HepG2 (cell line): ENCODE results near the gene TMEM79. TPM values are rescaled to one million over a fixed set of nuclear protein-coding genes. Genes with fewer than 3 reads are reported as not detected.

ENCODE experiments used
- ATAC-seq: fragments of 200-7000 bp; cut with Tn5 transposase; 3 replicates; pipeline ENCODE4 v1.9.1; 2020; ENCODE audit warnings: mild to moderate bottlenecking, moderate library complexity
- BruUV-seq: library from RNA; stranded (reverse); fragments of 400-500 nt; replicated peaks from 2 replicates; lab custom pipeline; 2021; lab: Mats Ljungman, UMichigan
- CTCF ChIA-PET: fragments of 300-600 bp; formaldehyde crosslinking; extraction: SDS; loops from one replicate; lab custom pipeline; 2021; ENCODE audit warnings: low total read pairs, inconsistent platforms, low intra/inter-chr PET ratio; lab: Yijun Ruan, JAX
- POLR2A ChIA-PET: fragments of 350-600 bp; sonication (Branson Sonifier 250); formaldehyde crosslinking; loops from one replicate; lab custom pipeline; 2020; ENCODE audit warnings: antibody characterized with exemption, inconsistent platforms; lab: Yijun Ruan, JAX
- DNase-seq: peaks from one replicate; pipeline ENCODE4 v3.0.0-alpha.2; 2015; ENCODE audit warnings: low spot score
- FAIRE-seq: peaks from 3 replicates; lab custom pipeline; 2011; peaks lifted over from hg19 to GRCh38; lab: Jason Lieb, UNC
- H2AFZ ChIP-seq: one replicate; pipeline ENCODE4 v1.6.1; 2011; ENCODE audit warnings: low read length, inconsistent platforms
- H3K27ac ChIP-seq: fragments of 300-600 bp; 3 replicates; pipeline ENCODE4 v1.8.0; 2011; ENCODE audit warnings: mixed run types, mild to moderate bottlenecking, mixed read lengths, low read length, inconsistent platforms; ENCODE audit not compliant: insufficient read depth; ENCODE audit errors: extremely low read length
- H3K27me3 ChIP-seq, 2 experiments: fragments of 200-600 bp in 1 of 2; 2 replicates in 1 of 2; 3 replicates in 1 of 2; pipeline versions ENCODE4 v1.6.0 to v1.8.0; 2011; ENCODE audit warnings: low read length in 2 of 2, mild to moderate bottlenecking in 2 of 2, moderate library complexity in 2 of 2, inconsistent platforms in 1 of 2; ENCODE audit not compliant: insufficient read depth in 2 of 2, control insufficient read depth in 1 of 2
- H3K36me3 ChIP-seq, 2 experiments: fragments of 200-600 bp in 1 of 2; replicated peaks in 1 of 2; 2 replicates in 1 of 2; 3 replicates in 1 of 2; pipeline versions ENCODE4 v1.5.1 to v1.8.0; 2011; ENCODE audit warnings: low read length in 2 of 2, inconsistent platforms in 1 of 2; ENCODE audit not compliant: insufficient read depth in 2 of 2, control insufficient read depth in 1 of 2
- H3K4me1 ChIP-seq: 2 replicates; pipeline ENCODE4 v1.5.1; 2012; ENCODE audit warnings: low read length, inconsistent platforms; ENCODE audit not compliant: insufficient read depth
- H3K4me2 ChIP-seq: 2 replicates; pipeline ENCODE4 v1.6.0; 2011; ENCODE audit warnings: low read depth, low read length, inconsistent platforms
- H3K4me3 ChIP-seq, 3 experiments: fragments of 200-600 bp in 1 of 3; sonication (generic), shearing (Covaris generic) in 1 of 3; replicated peaks in 1 of 3; 2 replicates each; pipeline ENCODE4 v1.5.1; 2011 to 2016; ENCODE audit warnings: low read length in 3 of 3, inconsistent platforms in 2 of 3, low read depth in 2 of 3, mild to moderate bottlenecking in 2 of 3, control low read depth in 1 of 3, mixed read lengths in 1 of 3; ENCODE audit not compliant: insufficient read depth in 1 of 3
- H3K79me2 ChIP-seq: one replicate; pipeline ENCODE4 v1.6.1; 2011; ENCODE audit warnings: low read length, inconsistent platforms; ENCODE audit not compliant: insufficient read depth
- H3K9ac ChIP-seq: 2 replicates; pipeline ENCODE4 v1.6.0; 2011; ENCODE audit warnings: mild to moderate bottlenecking, low read depth, low read length, inconsistent platforms; ENCODE audit not compliant: insufficient read depth
- H3K9me3 ChIP-seq: 2 replicates; pipeline ENCODE4 v1.5.1; 2012; ENCODE audit warnings: mild to moderate bottlenecking, low read length
- H4K20me1 ChIP-seq: 2 replicates; pipeline ENCODE4 v1.6.0; 2011; ENCODE audit warnings: inconsistent platforms, mild to moderate bottlenecking, low read length, moderate library complexity; ENCODE audit not compliant: insufficient read depth
- CREB3 ChIP-seq: sonication (generic); formaldehyde crosslinking; IDR thresholded peaks from 2 replicates; pipeline ENCODE4 v1.5.0; 2020; ENCODE audit warnings: missing genetic modification reagents
- MTF1 ChIP-seq: sonication (generic); formaldehyde crosslinking; IDR thresholded peaks from 2 replicates; pipeline ENCODE4 v1.5.0; 2020; ENCODE audit warnings: missing genetic modification reagents
- U2AF1 ChIP-seq: fragments of 200-400 bp; formaldehyde crosslinking; optimal IDR thresholded peaks from 2 replicates; pipeline ENCODE3; 2017; ENCODE audit warnings: mild to moderate bottlenecking, low read depth, low read length
- ZKSCAN5 ChIP-seq: sonication (generic); formaldehyde crosslinking; IDR thresholded peaks from 2 replicates; pipeline ENCODE4 v1.5.1; 2020; ENCODE audit warnings: mild to moderate bottlenecking, missing genetic modification reagents
- ZNF331 ChIP-seq: sonication (generic); formaldehyde crosslinking; IDR thresholded peaks from 2 replicates; pipeline ENCODE4 v1.4.0; 2020; ENCODE audit warnings: missing genetic modification reagents
- ZNF382 ChIP-seq: sonication (generic); formaldehyde crosslinking; IDR thresholded peaks from 2 replicates; pipeline ENCODE4 v1.5.0; 2020; ENCODE audit warnings: missing genetic modification reagents, mild to moderate bottlenecking, borderline replicate concordance
- ZNF639 ChIP-seq: conservative IDR thresholded peaks from 2 replicates; pipeline ENCODE4 v1.6.1; 2018; ENCODE audit warnings: missing genetic modification reagents
- WGBS: methylation state at CpG from one replicate; pipeline ENCODE4 v1.1.6; 2017; ENCODE audit warnings: low lambda C conversion rate; 5-methylcytosine and 5-hydroxymethylcytosine counted together
- in situ Hi-C: cut with HindIII; loops from 2 replicates; pipeline ENCODE4 v1.10.0; 2017; ENCODE audit warnings: low pct_unique_long_range_greater_than_20kb; ENCODE audit not compliant: extremely low pct_ligation_motif_present
- intact Hi-C: fragments of 100-400 bp; cut with micrococcal nuclease; formaldehyde crosslinking; loops from one replicate; pipeline ENCODE4 v1.10.0; 2022; ENCODE audit not compliant: unreplicated experiment
- polyA plus RNA-seq, 8 experiments: library from polyadenylated mRNA; depleted of rRNA in 3 of 8; stranded (reverse) in 7 of 8; unstranded in 1 of 8; fragments of >200 nt; fragmentation: Illumina TruSeq in 4 of 8; extraction: Trizol in 4 of 8; gene quantifications; 2 replicates each; pipeline versions ENCODE4 v1.2.1 to v1.2.3, GENCODE V29; 2011 to 2016; ENCODE audit warnings: low read depth in 4 of 8, missing spikeins in 1 of 8, mixed read lengths in 1 of 8; ENCODE audit not compliant: insufficient read depth in 1 of 8
- total RNA-seq, 5 experiments: library from RNA; depleted of rRNA; stranded (reverse); fragments of >200 nt; fragmentation: Illumina TruSeq; extraction: Trizol; gene quantifications; 2 replicates each; pipeline ENCODE4 v1.2.3, GENCODE V29; 2016; ENCODE audit warnings: low read depth in 1 of 5

TMEM79 gene
- total and polyA plus RNA-seq, 2 of the 13 experiments (the other 11 are each of a cell fraction or from before 2014, with no cell fraction given), result 1.2 to 1.9 TPM

GRCh38 chr1:156293098-156293434, 8.9 kb downstream of the TMEM79 start:
- ChIA-PET CTCF (no interaction called here), POLR2A (interaction anchor here (9.2 kb wide), 1 partner anchor 11 kb away, joined by 115 read pairs; the partner anchor contains the start of genes SMG5 and TMEM79)
- no peak for TF ChIP-seq CREB3
- no peak for TF ChIP-seq ZNF331 (CRISPR knock-in tag)
- TF ChIP-seq MTF1 (CRISPR knock-in tag), result no peak
- TF ChIP-seq ZKSCAN5 (CRISPR knock-in tag), result no peak
- no peak for TF ChIP-seq U2AF1
- no peak for TF ChIP-seq ZNF639 (CRISPR knock-in tag)
- no peak for TF ChIP-seq ZNF382
- no peak overlapping the region for H2AFZ ChIP-seq
- in situ Hi-C loops, result no loop called here
- 97% methylated on average over 6 of the region's 8 CpGs for WGBS
- intact Hi-C loops, result loop anchor here (5.0 kb wide), 1 partner anchor 44 kb away; the partner anchor contains the start of genes CCT3 and TSACC
- no peak for ATAC-seq
- no peak for FAIRE-seq
- DNase-seq, result no peak
- no peak overlapping the region for H3K4me3 ChIP-seq
- no peak overlapping the region for H3K4me2 ChIP-seq
- H4K20me1 ChIP-seq, result no peaks in the 10 kb centered on the region
- no peaks in the 10 kb centered on the region for H3K9me3 ChIP-seq
- peaks cover 0 to 6% of the 10 kb centered on the region in 2 experiments; a peak in 2 of 5 replicates for H3K36me3 ChIP-seq
- H3K4me1 ChIP-seq, result peaks cover 44% of the 10 kb centered on the region
- no TSS peak for BruUV-seq
- no peaks in the 10 kb centered on the region for H3K27me3 ChIP-seq
- no peak overlapping the region for H3K9ac ChIP-seq
- peaks cover 8% of the 10 kb centered on the region for H3K79me2 ChIP-seq
- peak overlapping the region; percentile 94 for H3K27ac ChIP-seq
